HCT116 (cell line): ENCODE results near the gene SHKBP1. TPM values are rescaled to one million over a fixed set of nuclear protein-coding genes. Genes with fewer than 3 reads are reported as not detected.
"Not testable (repeated sequence)": the region's sequence is repeated elsewhere in the genome, so short reads cannot be mapped to it uniquely, and the experiment has no call there.

Experiments used
- ATAC-seq: fragments of 200-7000 bp; cut with Tn5 transposase; 2 replicates; pipeline ENCODE4 v1.9.1; 2020; ENCODE audit warnings: mild to moderate bottlenecking, moderate library complexity
- BruUV-seq: library from RNA; stranded (reverse); fragments of 400-500 nt; replicated peaks from 2 replicates; lab custom pipeline; 2021; lab: Mats Ljungman, UMichigan
- CTCF ChIA-PET: fragments of 300-600 bp; sonication (Branson Sonifier 250); formaldehyde crosslinking; loops from one replicate; lab custom pipeline; 2021; ENCODE audit warnings: antibody characterized with exemption; lab: Charles Lee
- POLR2A ChIA-PET: fragments of 300-600, 350-600 bp; sonication (Branson Sonifier 250); formaldehyde crosslinking; loops from one replicate; lab custom pipeline; 2021; ENCODE audit warnings: antibody characterized with exemption; lab: Charles Lee
- RAD21 ChIA-PET, 2 experiments: fragments of 300-600 bp; sonication (Branson Sonifier 250); formaldehyde crosslinking; loops; one replicate each; lab custom pipeline; 2023; ENCODE audit warnings: low total read pairs in 2 of 2; ENCODE audit not compliant: uncharacterized antibody in 2 of 2, unreplicated experiment in 2 of 2, low non-redundant PET in 1 of 2; lab: Charles Lee
- DNase-seq: peaks from one replicate; pipeline ENCODE4 v3.0.0-alpha.2; 2010; ENCODE audit warnings: low read depth, low spot score
- H2AFZ ChIP-seq: fragments of 200-600 bp; shearing (Covaris generic), sonication (generic); 2 replicates; pipeline ENCODE4 v1.6.1; 2017; ENCODE audit warnings: low read depth, mixed run types, mixed read lengths, antibody characterized with exemption, low read length; ENCODE audit not compliant: poor library complexity, severe bottlenecking
- H3K27ac ChIP-seq: 2 replicates; pipeline ENCODE4 v1.5.1; 2012; ENCODE audit warnings: low read depth, low read length
- H3K27me3 ChIP-seq: fragments of 200-600 bp; sonication (generic); 2 replicates; pipeline ENCODE4 v1.6.1; 2016; ENCODE audit warnings: mixed run types, low read length, mixed read lengths; ENCODE audit not compliant: insufficient read depth
- H3K36me3 ChIP-seq, 2 experiments: fragments of 200-500 bp in 1 of 2; fragments of 200-600 bp in 1 of 2; sonication (Bioruptor generic) in 1 of 2; sonication (generic) in 1 of 2; 2 replicates each; pipeline versions ENCODE4 v1.5.1 to v1.6.1; 2014 to 2016; ENCODE audit warnings: low read length in 2 of 2, inconsistent platforms in 1 of 2, mixed read lengths in 1 of 2, mixed run types in 1 of 2; ENCODE audit not compliant: insufficient read depth in 2 of 2, control insufficient read depth in 1 of 2
- H3K4me1 ChIP-seq, 2 experiments: fragments of 200-600 bp in 1 of 2; sonication (generic) in 1 of 2; 2 replicates each; pipeline versions ENCODE4 v1.5.1 to v1.6.1; 2012 to 2017; ENCODE audit warnings: low read length in 2 of 2, inconsistent platforms in 1 of 2, mild to moderate bottlenecking in 1 of 2, mixed read lengths in 1 of 2, mixed run types in 1 of 2, moderate library complexity in 1 of 2; ENCODE audit not compliant: insufficient read depth in 2 of 2, control insufficient read depth in 1 of 2
- H3K4me2 ChIP-seq: fragments of 200-600 bp; sonication (generic); 2 replicates; pipeline ENCODE4 v1.6.1; 2017; ENCODE audit warnings: mixed run types, low read length, mixed read lengths
- H3K4me3 ChIP-seq, 2 experiments: fragments of 200-600 bp in 1 of 2; sonication (generic) in 1 of 2; replicated peaks in 1 of 2; 2 replicates each; pipeline ENCODE4 v1.5.1; 2011 to 2016; ENCODE audit warnings: low read length in 2 of 2, control low read depth in 1 of 2, low read depth in 1 of 2, mild to moderate bottlenecking in 1 of 2, mixed read lengths in 1 of 2, mixed run types in 1 of 2
- H3K79me2 ChIP-seq: fragments of 200-600 bp; sonication (generic); 2 replicates; pipeline ENCODE4 v1.6.1; 2017; ENCODE audit warnings: mild to moderate bottlenecking, mixed run types, low read length, moderate library complexity, mixed read lengths; ENCODE audit not compliant: insufficient read depth
- H3K9ac ChIP-seq: fragments of 200-600 bp; sonication (generic); 2 replicates; pipeline ENCODE4 v1.6.1; 2016; ENCODE audit warnings: low read length, mixed read lengths
- H3K9me2 ChIP-seq: fragments of 200-600 bp; sonication (generic), shearing (Covaris generic); 2 replicates; pipeline ENCODE4 v1.6.1; 2017; ENCODE audit warnings: mixed run types, mild to moderate bottlenecking, moderate library complexity; ENCODE audit not compliant: insufficient read depth
- H3K9me3 ChIP-seq, 2 experiments: fragments of 200-500 bp in 1 of 2; fragments of 200-600 bp in 1 of 2; sonication (Bioruptor generic) in 1 of 2; sonication (generic) in 1 of 2; 2 replicates each; pipeline ENCODE4 v1.6.1; 2014 to 2017; ENCODE audit warnings: low read length in 2 of 2, mixed read lengths in 2 of 2, inconsistent platforms in 1 of 2, low read depth in 1 of 2, mild to moderate bottlenecking in 1 of 2, mixed run types in 1 of 2, moderate library complexity in 1 of 2; ENCODE audit not compliant: control insufficient read depth in 1 of 2, insufficient read depth in 1 of 2
- H4K20me1 ChIP-seq: fragments of 200-600 bp; sonication (generic), shearing (Covaris generic); 2 replicates; pipeline ENCODE4 v1.6.1; 2017; ENCODE audit warnings: mixed run types, mild to moderate bottlenecking, moderate library complexity; ENCODE audit not compliant: insufficient read depth
- CBX3 ChIP-seq: IDR thresholded peaks from 2 replicates; pipeline ENCODE4 v1.6.1; 2012; ENCODE audit warnings: low read depth
- EGR1 ChIP-seq: IDR thresholded peaks from 2 replicates; pipeline ENCODE4 v1.6.1; 2012; ENCODE audit warnings: low read depth
- EZH2 ChIP-seq: fragments of 200-600 bp; sonication (generic); IDR thresholded peaks from 2 replicates; pipeline ENCODE4 v1.6.1; 2017; ENCODE audit warnings: antibody characterized with exemption, mixed run types
- JUND ChIP-seq: IDR thresholded peaks from 2 replicates; pipeline ENCODE4 v1.6.1; 2012
- POLR2A ChIP-seq: IDR thresholded peaks from 2 replicates; pipeline ENCODE4 v1.7.0; 2011; ENCODE audit warnings: borderline replicate concordance; ENCODE audit not compliant: insufficient read depth, insufficient read length; ENCODE audit errors: extremely low read depth
- TCF7L2 ChIP-seq: IDR thresholded peaks from 2 replicates; pipeline ENCODE4 v1.7.0; 2011; ENCODE audit warnings: borderline replicate concordance, inconsistent platforms; ENCODE audit not compliant: insufficient read depth, insufficient read length; ENCODE audit errors: extremely low read depth
- ZFX ChIP-seq: fragments of 450-650 bp; IDR thresholded peaks from 2 replicates; pipeline ENCODE4 v1.6.1; 2017
- ZNF274 ChIP-seq: fragments of 200-500 bp; sonication (Bioruptor generic); IDR thresholded peaks from 2 replicates; pipeline ENCODE4 v1.6.1; 2014; ENCODE audit warnings: mild to moderate bottlenecking, low read depth, low read length, inconsistent platforms
- intact Hi-C: fragments of 100-400 bp; cut with micrococcal nuclease; formaldehyde crosslinking; loops from 2 replicates; pipeline ENCODE4 v1.10.0; 2022
- total RNA-seq: library from RNA; stranded (reverse); gene quantifications from one replicate; pipeline ENCODE4 v1.2.1, GENCODE V29; 2021; ENCODE audit not compliant: unreplicated experiment
- TF ChIP-seq, protein P1 (sequence below): IDR thresholded peaks from 2 replicates; pipeline ENCODE4 v1.6.1; 2011; ENCODE audit warnings: mild to moderate bottlenecking, low read length, moderate library complexity; ENCODE audit not compliant: insufficient replicate concordance; ENCODE audit errors: extremely low read depth
- TF ChIP-seq, protein P2 (sequence below): IDR thresholded peaks from 2 replicates; pipeline ENCODE4 v1.6.1; 2012

SHKBP1 gene
- total RNA-seq, 1 experiment from 2014 or later = 97.4 TPM

DNA sequence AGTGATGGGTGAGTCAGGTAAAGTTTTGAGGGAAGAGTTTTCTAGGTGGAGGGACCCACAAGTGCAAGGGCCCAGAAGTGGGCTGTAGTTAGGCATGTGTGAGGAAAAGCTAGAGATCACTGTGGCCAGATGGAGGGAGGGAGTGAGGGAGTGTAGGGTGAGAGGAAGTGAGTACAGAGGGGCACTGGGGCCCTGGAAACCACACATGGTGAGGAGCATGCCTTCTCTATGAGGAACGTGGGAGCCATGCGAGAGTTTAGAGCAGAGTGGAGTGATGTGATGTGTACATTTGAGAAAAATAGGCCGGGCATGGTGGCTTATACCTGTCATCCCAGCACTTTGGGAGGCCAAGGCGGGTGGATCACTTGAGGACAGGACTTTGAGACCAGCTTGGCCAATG, 14.7 kb upstream of the SHKBP1 start:
- H2AFZ ChIP-seq = no peak overlapping the region
- no TSS peak for BruUV-seq
- no peak overlapping the region for H3K9ac ChIP-seq
- no peak overlapping the region for H3K4me3 ChIP-seq
- H3K4me2 ChIP-seq = no peak overlapping the region
- H3K36me3 ChIP-seq = no peaks in the 10 kb centered on the region
- ATAC-seq (no peak), DNase-seq (no peak)
- RAD21 ChIA-PET = no interaction called here
- TF ChIP-seq TCF7L2 (no peak), EZH2 (no peak), POLR2A (no peak), CBX3 (no peak), ZNF274 (no peak), ZFX (no peak), EGR1 (no peak), JUND (no peak)
- TF ChIP-seq, protein P1, sequence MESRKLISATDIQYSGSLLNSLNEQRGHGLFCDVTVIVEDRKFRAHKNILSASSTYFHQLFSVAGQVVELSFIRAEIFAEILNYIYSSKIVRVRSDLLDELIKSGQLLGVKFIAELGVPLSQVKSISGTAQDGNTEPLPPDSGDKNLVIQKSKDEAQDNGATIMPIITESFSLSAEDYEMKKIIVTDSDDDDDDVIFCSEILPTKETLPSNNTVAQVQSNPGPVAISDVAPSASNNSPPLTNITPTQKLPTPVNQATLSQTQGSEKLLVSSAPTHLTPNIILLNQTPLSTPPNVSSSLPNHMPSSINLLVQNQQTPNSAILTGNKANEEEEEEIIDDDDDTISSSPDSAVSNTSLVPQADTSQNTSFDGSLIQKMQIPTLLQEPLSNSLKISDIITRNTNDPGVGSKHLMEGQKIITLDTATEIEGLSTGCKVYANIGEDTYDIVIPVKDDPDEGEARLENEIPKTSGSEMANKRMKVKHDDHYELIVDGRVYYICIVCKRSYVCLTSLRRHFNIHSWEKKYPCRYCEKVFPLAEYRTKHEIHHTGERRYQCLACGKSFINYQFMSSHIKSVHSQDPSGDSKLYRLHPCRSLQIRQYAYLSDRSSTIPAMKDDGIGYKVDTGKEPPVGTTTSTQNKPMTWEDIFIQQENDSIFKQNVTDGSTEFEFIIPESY = no peak
- TF ChIP-seq, protein P2, sequence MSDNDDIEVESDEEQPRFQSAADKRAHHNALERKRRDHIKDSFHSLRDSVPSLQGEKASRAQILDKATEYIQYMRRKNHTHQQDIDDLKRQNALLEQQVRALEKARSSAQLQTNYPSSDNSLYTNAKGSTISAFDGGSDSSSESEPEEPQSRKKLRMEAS = no peak
- intact Hi-C loops = no loop called here
- POLR2A ChIA-PET = no interaction called here
- peaks cover 0 to 6% of the 10 kb centered on the region in 2 experiments; a peak in 1 of 4 replicates for H3K4me1 ChIP-seq
- H3K9me2 ChIP-seq = no peaks in the 10 kb centered on the region
- no peaks in the 10 kb centered on the region for H4K20me1 ChIP-seq
- CTCF ChIA-PET = interaction anchor here (0.7 to 0.8 kb wide), 2 partner anchors 8 to 422 kb away, joined by 3 read pairs; no protein-coding TSS in a partner anchor
- H3K9me3 ChIP-seq = no peaks in the 10 kb centered on the region
- no peak overlapping the region for H3K27ac ChIP-seq
- H3K27me3 ChIP-seq = no peaks in the 10 kb centered on the region
- no peaks in the 10 kb centered on the region for H3K79me2 ChIP-seq

DNA sequence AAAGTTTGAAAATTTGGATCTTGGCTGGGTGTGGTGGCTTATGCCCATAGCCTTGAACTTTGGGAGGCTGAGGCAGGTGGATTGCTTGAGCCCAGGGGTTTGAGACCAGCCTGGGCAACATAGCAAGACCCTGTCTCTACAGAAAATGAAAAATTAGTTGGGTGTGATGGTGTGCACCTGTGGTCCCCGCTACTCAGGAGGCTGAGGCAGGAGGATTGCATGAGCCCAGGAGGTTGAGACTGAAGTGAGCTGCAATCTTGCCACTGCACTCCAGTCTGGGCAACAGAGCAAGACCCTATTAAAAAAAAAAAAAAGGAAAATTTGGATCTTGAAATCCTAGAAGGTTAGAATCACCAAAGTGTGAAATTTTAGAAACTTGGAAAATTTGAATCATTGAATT, 12.1 kb upstream of the SHKBP1 start:
- BruUV-seq, H3K27ac ChIP-seq, H3K27me3 ChIP-seq, H3K79me2 ChIP-seq, H3K9me2 ChIP-seq, H4K20me1 ChIP-seq, H3K4me2 ChIP-seq, DNase-seq, H3K36me3 ChIP-seq, H3K9me3 ChIP-seq, CTCF ChIA-PET, POLR2A ChIA-PET, H3K4me3 ChIP-seq, RAD21 ChIA-PET, H2AFZ ChIP-seq, H3K4me1 ChIP-seq, H3K9ac ChIP-seq, ATAC-seq, intact Hi-C loops: not testable (repeated sequence)
